ENCODE measurements around the gene SLA2.

DNA sequence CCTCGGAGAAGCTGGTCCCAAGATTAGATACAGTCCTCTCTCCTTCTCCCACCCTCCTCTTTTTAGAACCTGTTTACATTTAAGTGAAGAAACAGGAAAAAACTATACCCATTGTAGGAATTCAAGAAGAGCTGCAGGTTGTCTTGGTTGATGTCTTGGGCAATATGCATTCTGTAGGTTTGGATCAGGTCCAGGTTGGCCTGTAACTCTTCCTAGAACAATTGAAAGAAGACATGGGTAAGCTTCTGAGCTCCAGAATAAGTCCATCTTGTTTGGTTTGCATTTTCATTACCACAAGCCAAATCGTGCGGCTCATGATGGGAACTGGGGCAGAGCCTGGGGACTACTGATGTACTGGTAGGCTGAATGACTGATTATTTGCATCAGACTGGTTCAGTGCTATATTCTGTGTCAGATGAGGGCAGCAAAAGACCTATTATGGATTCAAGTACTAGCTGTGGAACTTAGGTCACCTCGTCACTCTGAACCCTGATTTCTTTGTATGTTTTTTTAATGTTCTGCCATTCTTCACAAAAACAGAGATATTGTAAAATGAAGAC lies 20.3 kb upstream of the SLA2 start:
- TF ChIP-seq POLR2AphosphoS5 (IDR thresholded peaks at IDR 0.05; ENCODE audit: low read depth, low read length) = no peak
- TF ChIP-seq, protein P1, sequence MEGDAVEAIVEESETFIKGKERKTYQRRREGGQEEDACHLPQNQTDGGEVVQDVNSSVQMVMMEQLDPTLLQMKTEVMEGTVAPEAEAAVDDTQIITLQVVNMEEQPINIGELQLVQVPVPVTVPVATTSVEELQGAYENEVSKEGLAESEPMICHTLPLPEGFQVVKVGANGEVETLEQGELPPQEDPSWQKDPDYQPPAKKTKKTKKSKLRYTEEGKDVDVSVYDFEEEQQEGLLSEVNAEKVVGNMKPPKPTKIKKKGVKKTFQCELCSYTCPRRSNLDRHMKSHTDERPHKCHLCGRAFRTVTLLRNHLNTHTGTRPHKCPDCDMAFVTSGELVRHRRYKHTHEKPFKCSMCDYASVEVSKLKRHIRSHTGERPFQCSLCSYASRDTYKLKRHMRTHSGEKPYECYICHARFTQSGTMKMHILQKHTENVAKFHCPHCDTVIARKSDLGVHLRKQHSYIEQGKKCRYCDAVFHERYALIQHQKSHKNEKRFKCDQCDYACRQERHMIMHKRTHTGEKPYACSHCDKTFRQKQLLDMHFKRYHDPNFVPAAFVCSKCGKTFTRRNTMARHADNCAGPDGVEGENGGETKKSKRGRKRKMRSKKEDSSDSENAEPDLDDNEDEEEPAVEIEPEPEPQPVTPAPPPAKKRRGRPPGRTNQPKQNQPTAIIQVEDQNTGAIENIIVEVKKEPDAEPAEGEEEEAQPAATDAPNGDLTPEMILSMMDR (IDR thresholded peaks at IDR 0.05) = peak; percentile 17
- TF ChIP-seq JUND (IDR thresholded peaks at IDR 0.05) = no peak
- TF ChIP-seq, protein P2, sequence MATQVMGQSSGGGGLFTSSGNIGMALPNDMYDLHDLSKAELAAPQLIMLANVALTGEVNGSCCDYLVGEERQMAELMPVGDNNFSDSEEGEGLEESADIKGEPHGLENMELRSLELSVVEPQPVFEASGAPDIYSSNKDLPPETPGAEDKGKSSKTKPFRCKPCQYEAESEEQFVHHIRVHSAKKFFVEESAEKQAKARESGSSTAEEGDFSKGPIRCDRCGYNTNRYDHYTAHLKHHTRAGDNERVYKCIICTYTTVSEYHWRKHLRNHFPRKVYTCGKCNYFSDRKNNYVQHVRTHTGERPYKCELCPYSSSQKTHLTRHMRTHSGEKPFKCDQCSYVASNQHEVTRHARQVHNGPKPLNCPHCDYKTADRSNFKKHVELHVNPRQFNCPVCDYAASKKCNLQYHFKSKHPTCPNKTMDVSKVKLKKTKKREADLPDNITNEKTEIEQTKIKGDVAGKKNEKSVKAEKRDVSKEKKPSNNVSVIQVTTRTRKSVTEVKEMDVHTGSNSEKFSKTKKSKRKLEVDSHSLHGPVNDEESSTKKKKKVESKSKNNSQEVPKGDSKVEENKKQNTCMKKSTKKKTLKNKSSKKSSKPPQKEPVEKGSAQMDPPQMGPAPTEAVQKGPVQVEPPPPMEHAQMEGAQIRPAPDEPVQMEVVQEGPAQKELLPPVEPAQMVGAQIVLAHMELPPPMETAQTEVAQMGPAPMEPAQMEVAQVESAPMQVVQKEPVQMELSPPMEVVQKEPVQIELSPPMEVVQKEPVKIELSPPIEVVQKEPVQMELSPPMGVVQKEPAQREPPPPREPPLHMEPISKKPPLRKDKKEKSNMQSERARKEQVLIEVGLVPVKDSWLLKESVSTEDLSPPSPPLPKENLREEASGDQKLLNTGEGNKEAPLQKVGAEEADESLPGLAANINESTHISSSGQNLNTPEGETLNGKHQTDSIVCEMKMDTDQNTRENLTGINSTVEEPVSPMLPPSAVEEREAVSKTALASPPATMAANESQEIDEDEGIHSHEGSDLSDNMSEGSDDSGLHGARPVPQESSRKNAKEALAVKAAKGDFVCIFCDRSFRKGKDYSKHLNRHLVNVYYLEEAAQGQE (IDR thresholded peaks at IDR 0.05; ENCODE audit: low read depth, low read length) = no peak
- TF ChIP-seq TCF12 (IDR thresholded peaks at IDR 0.05) = no peak
- no peak for TF ChIP-seq EZH2phosphoT487 (IDR thresholded peaks at IDR 0.05; ENCODE audit: borderline replicate concordance, low read depth)
